ENCODE results near the gene SPATA45.

Gene SPATA45

GRCh38 chr1:212847549-212847948, at the start of gene SPATA45:
Gene SPATA45 (minus strand): TSS chr1:212847649. CDS start chr1:212836149, 11,500 bp downstream.
- no peak for DNase-seq (ENCODE audit: low read depth)
- TF ChIP-seq CTCF (IDR thresholded peaks at IDR 0.05; ENCODE audit: insufficient read depth, low read depth, low read length, missing control alignments) = no peak
- H3K4me3 ChIP-seq (ENCODE audit: low read depth, low read length) = no peak within 1 kb of the TSS

- TF ChIP-seq CTCF (IDR thresholded peaks at IDR 0.05; ENCODE audit: insufficient read depth, low read depth, low read length, missing control alignments) = no peak
- no peak for DNase-seq (ENCODE audit: low read depth)
Observed at GRCh38 chr1:212892108-212892507, 44.7 kb upstream of the SPATA45 start.

GRCh38 chr1:212884592-212884991, 37.1 kb upstream of the SPATA45 start:
- no peak for TF ChIP-seq CTCF (IDR thresholded peaks at IDR 0.05; ENCODE audit: insufficient read depth, low read depth, low read length, missing control alignments)
- no peak overlapping the region for H3K4me3 ChIP-seq (ENCODE audit: low read depth, low read length)
- no peak for DNase-seq (ENCODE audit: low read depth)

More at GRCh38 chr1:212892108-212892507, 44.7 kb upstream of the SPATA45 start:
- no peak overlapping the region for H3K4me3 ChIP-seq (ENCODE audit: low read depth, low read length)

- DNase-seq (ENCODE audit: low read depth) = no peak
- no peak overlapping the region for H3K4me3 ChIP-seq (ENCODE audit: low read depth, low read length)
- no peak for TF ChIP-seq CTCF (IDR thresholded peaks at IDR 0.05; ENCODE audit: insufficient read depth, low read depth, low read length, missing control alignments)
Observed at GRCh38 chr1:212879947-212880690, 32.7 kb upstream of the SPATA45 start.

GRCh38 chr1:212878418-212878817, 31.0 kb upstream of the SPATA45 start:
- no peak overlapping the region for H3K4me3 ChIP-seq (ENCODE audit: low read depth, low read length)
- no peak for TF ChIP-seq CTCF (IDR thresholded peaks at IDR 0.05; ENCODE audit: insufficient read depth, low read depth, low read length, missing control alignments)
- no peak for DNase-seq (ENCODE audit: low read depth)

- H3K4me3 ChIP-seq (ENCODE audit: low read depth, low read length) = no peak overlapping the region
- DNase-seq (ENCODE audit: low read depth) = peak; percentile 45
- TF ChIP-seq CTCF (IDR thresholded peaks at IDR 0.05; ENCODE audit: insufficient read depth, low read depth, low read length, missing control alignments) = no peak
Observed at GRCh38 chr1:212873518-212873917, 26.1 kb upstream of the SPATA45 start.

- no peak for TF ChIP-seq CTCF (IDR thresholded peaks at IDR 0.05; ENCODE audit: insufficient read depth, low read depth, low read length, missing control alignments)
- DNase-seq (ENCODE audit: low read depth) = no peak
- no peak overlapping the region for H3K4me3 ChIP-seq (ENCODE audit: low read depth, low read length)
Observed at GRCh38 chr1:212871976-212872375, 24.5 kb upstream of the SPATA45 start.

All from GM12865 (cell line).